WI38 (cell line): ENCODE results near the gene WIPF2.

Experiments
- H3K4me3 ChIP-seq: 2 replicates; pipeline ENCODE4 v1.5.1; 2011; ENCODE audit warnings: low read depth, mild to moderate bottlenecking, control low read depth, low read length
- CTCF ChIP-seq: IDR thresholded peaks from 2 replicates; pipeline ENCODE4 v1.5.1; 2012; ENCODE audit warnings: low read depth, mild to moderate bottlenecking, control low read depth, low read length

The WIPF2 gene

GRCh38 chr17:40244255-40244654 is 25.2 kb downstream of the WIPF2 start:
- no peak for TF ChIP-seq CTCF
- H3K4me3 ChIP-seq: no peak overlapping the region

- no peak for TF ChIP-seq CTCF
- H3K4me3 ChIP-seq: no peak overlapping the region
Measured at GRCh38 chr17:40247926-40248495, 28.9 kb downstream of the WIPF2 start.

GRCh38 chr17:40248507-40248906 is 29.4 kb downstream of the WIPF2 start:
- no peak for TF ChIP-seq CTCF
- H3K4me3 ChIP-seq: no peak overlapping the region

GRCh38 chr17:40251576-40251975 is 32.5 kb downstream of the WIPF2 start:
- no peak overlapping the region for H3K4me3 ChIP-seq
- no peak for TF ChIP-seq CTCF

GRCh38 chr17:40253565-40253964 is 34.5 kb downstream of the WIPF2 start:
- TF ChIP-seq CTCF: no peak

GRCh38 chr17:40259505-40259904 is 40.4 kb downstream of the WIPF2 start:
- no peak for TF ChIP-seq CTCF
- no peak overlapping the region for H3K4me3 ChIP-seq

More at GRCh38 chr17:40253565-40253964, 34.5 kb downstream of the WIPF2 start:
- no peak overlapping the region for H3K4me3 ChIP-seq

- no peak for TF ChIP-seq CTCF
- no peak overlapping the region for H3K4me3 ChIP-seq
Measured at GRCh38 chr17:40260528-40260927, 41.4 kb downstream of the WIPF2 start.
